Ishikawa (cell line): ENCODE results near the gene KIF3A.

Experiments used
- EP300 ChIP-seq: IDR thresholded peaks from 2 replicates; pipeline ENCODE4 v1.6.1; 2012; ENCODE audit warnings: borderline replicate concordance
- MAX ChIP-seq: IDR thresholded peaks from 2 replicates; pipeline ENCODE4 v1.6.1; 2012
- RAD21 ChIP-seq: IDR thresholded peaks from 2 replicates; pipeline ENCODE4 v1.6.1; 2012; ENCODE audit warnings: low read depth
- TAF1 ChIP-seq: IDR thresholded peaks from 2 replicates; pipeline ENCODE4 v1.6.1; 2012; ENCODE audit warnings: low read depth, mild to moderate bottlenecking
- TCF12 ChIP-seq: IDR thresholded peaks from 2 replicates; pipeline ENCODE4 v1.6.1; 2012; ENCODE audit warnings: low read depth
- YY1 ChIP-seq: IDR thresholded peaks from 2 replicates; pipeline ENCODE4 v1.6.1; 2012; ENCODE audit warnings: low read depth

DNA sequence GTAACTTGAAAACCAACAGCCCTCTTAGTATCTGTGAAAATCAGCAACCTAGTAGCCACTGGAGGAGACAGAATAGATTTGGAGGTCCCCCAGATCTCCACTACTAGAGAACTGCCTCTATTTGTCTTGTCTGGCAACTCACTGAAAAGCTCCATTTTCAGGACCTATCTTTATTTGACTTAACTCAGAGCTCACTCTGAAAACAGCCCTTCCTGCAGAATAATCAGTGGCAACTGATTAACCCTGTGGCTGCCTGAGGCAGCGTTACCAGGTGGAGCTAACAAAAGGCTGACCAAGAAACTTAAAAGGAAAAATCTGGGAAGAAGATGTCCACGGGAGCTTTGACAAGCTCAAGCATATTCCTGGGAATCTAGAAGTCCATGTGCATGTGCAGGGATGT is 89.9 kb downstream of the KIF3A start:
- TF ChIP-seq TCF12 (no peak), YY1 (no peak), MAX (no peak), RAD21 (no peak), EP300 (no peak), TAF1 (no peak)
